ENCODE measurements around the gene TXNDC11. TPM values are rescaled to one million over a fixed set of nuclear protein-coding genes. Genes with fewer than 3 reads are reported as not detected.

The TXNDC11 gene
- total and polyA plus RNA-seq, 4 donors = 18.1 to 34.3 (median 31.2) TPM

GRCh38 chr16:11711662-11712061 lies 31.0 kb downstream of the TXNDC11 start:
- 93% methylated on average over 2 of the region's 4 CpGs for WGBS (ENCODE audit: insufficient coverage)
- Histone ChIP-seq H3K4me3 (ENCODE audit: low read depth, low read length) (no peak overlapping the region), H3K4me1 (ENCODE audit: control insufficient read depth, insufficient read depth, low read length) (peaks cover 2% of the 10 kb centered on the region), H3K27ac (ENCODE audit: low read depth, low read length) (no peak overlapping the region), H3K9me3 (ENCODE audit: control insufficient read depth, insufficient read depth, low read length) (no peaks in the 10 kb centered on the region), H3K27me3 (ENCODE audit: control insufficient read depth, insufficient read depth, low read length) (no peaks in the 10 kb centered on the region), H3K36me3 (ENCODE audit: control insufficient read depth, insufficient read depth, low read length) (peaks cover 10% of the 10 kb centered on the region)
- DNase-seq (ENCODE audit: low read depth in 4 of 6, low spot score in 6 of 6) = no peak

DNA sequence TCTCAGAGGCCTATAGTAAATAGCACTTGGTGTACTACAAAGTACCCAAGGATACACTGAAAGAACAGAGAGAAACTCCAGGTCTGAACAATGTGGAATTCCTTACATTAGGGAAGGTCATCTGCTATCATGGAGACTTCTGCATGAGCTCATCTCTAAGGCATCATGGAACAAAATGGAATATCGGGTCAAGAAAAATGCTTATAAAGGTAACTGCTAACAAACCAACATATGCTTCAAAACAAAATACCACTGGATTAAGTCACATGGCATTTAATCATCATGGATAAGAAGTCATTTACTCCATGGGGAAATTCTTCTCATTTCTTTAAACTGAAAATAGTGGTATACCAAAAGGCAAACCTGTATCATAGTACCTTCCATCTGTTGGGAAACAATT lies 34.2 kb downstream of the TXNDC11 start:
- DNase-seq (ENCODE audit: low read depth in 4 of 6, low spot score in 6 of 6) = no peak
- H3K4me1 ChIP-seq (ENCODE audit: control insufficient read depth, insufficient read depth, low read length) = peaks cover 5% of the 10 kb centered on the region
- whole genome bisulfite sequencing (ENCODE audit: insufficient coverage) = no CpG with 5 or more reads among the region's 1 CpG
- H3K27ac ChIP-seq (ENCODE audit: low read depth, low read length) = no peak overlapping the region
- H3K9me3 ChIP-seq (ENCODE audit: control insufficient read depth, insufficient read depth, low read length) = no peaks in the 10 kb centered on the region
- H3K27me3 ChIP-seq (ENCODE audit: control insufficient read depth, insufficient read depth, low read length) = no peaks in the 10 kb centered on the region
- H3K4me3 ChIP-seq (ENCODE audit: low read depth, low read length) = no peak overlapping the region
- H3K36me3 ChIP-seq (ENCODE audit: control insufficient read depth, insufficient read depth, low read length) = peaks cover 5% of the 10 kb centered on the region

- DNase-seq (ENCODE audit: low read depth in 4 of 6, low spot score in 6 of 6) = no peak
- Histone ChIP-seq H3K9me3 (ENCODE audit: control insufficient read depth, insufficient read depth, low read length) (no peaks in the 10 kb centered on the region), H3K27ac (ENCODE audit: low read depth, low read length) (no peak overlapping the region), H3K27me3 (ENCODE audit: control insufficient read depth, insufficient read depth, low read length) (no peaks in the 10 kb centered on the region), H3K4me1 (ENCODE audit: control insufficient read depth, insufficient read depth, low read length) (peaks cover 5% of the 10 kb centered on the region), H3K36me3 (ENCODE audit: control insufficient read depth, insufficient read depth, low read length) (peaks cover 2% of the 10 kb centered on the region), H3K4me3 (ENCODE audit: low read depth, low read length) (no peak overlapping the region)
- WGBS (ENCODE audit: insufficient coverage) = 97% methylated on average over 3 of the region's 4 CpGs
These were observed 34.9 kb downstream of the TXNDC11 start for GRCh38 chr16:11707679-11708197.

- H3K27ac ChIP-seq (ENCODE audit: low read depth, low read length) = peak overlapping the region; percentile 9
- peaks cover 5% of the 10 kb centered on the region for H3K4me1 ChIP-seq (ENCODE audit: control insufficient read depth, insufficient read depth, low read length)
- no peaks in the 10 kb centered on the region for H3K9me3 ChIP-seq (ENCODE audit: control insufficient read depth, insufficient read depth, low read length)
- H3K36me3 ChIP-seq (ENCODE audit: control insufficient read depth, insufficient read depth, low read length) = peaks cover 2% of the 10 kb centered on the region
- peak in 1 of 6 donors; percentile 49 for DNase-seq (ENCODE audit: low read depth in 4 of 6, low spot score in 6 of 6)
- no peaks in the 10 kb centered on the region for H3K27me3 ChIP-seq (ENCODE audit: control insufficient read depth, insufficient read depth, low read length)
- WGBS (ENCODE audit: insufficient coverage) = 79% methylated on average over 2 of the region's 5 CpGs
- no peak overlapping the region for H3K4me3 ChIP-seq (ENCODE audit: low read depth, low read length)
These were observed 36.4 kb downstream of the TXNDC11 start for GRCh38 chr16:11706180-11706742.

- no CpG with 5 or more reads among the region's 6 CpGs for WGBS (ENCODE audit: insufficient coverage)
- peaks cover 2% of the 10 kb centered on the region for H3K36me3 ChIP-seq (ENCODE audit: control insufficient read depth, insufficient read depth, low read length)
These were observed 37.2 kb downstream of the TXNDC11 start for GRCh38 chr16:11705311-11706025.

GRCh38 chr16:11700264-11701029 lies 42.2 kb downstream of the TXNDC11 start:
- 89% methylated on average over 4 of the region's 9 CpGs for WGBS (ENCODE audit: insufficient coverage)
- no peak for DNase-seq (ENCODE audit: low read depth in 4 of 6, low spot score in 6 of 6)
- H3K36me3 ChIP-seq (ENCODE audit: control insufficient read depth, insufficient read depth, low read length) = peaks cover 37% of the 10 kb centered on the region
- H3K9me3 ChIP-seq (ENCODE audit: control insufficient read depth, insufficient read depth, low read length) = no peaks in the 10 kb centered on the region
- H3K27me3 ChIP-seq (ENCODE audit: control insufficient read depth, insufficient read depth, low read length) = no peaks in the 10 kb centered on the region
- no peak overlapping the region for H3K27ac ChIP-seq (ENCODE audit: low read depth, low read length)
- H3K4me3 ChIP-seq (ENCODE audit: low read depth, low read length) = no peak overlapping the region
- H3K4me1 ChIP-seq (ENCODE audit: control insufficient read depth, insufficient read depth, low read length) = no peaks in the 10 kb centered on the region

More at GRCh38 chr16:11705311-11706025, 37.2 kb downstream of the TXNDC11 start:
- no peak overlapping the region for H3K4me3 ChIP-seq (ENCODE audit: low read depth, low read length)
- no peaks in the 10 kb centered on the region for H3K27me3 ChIP-seq (ENCODE audit: control insufficient read depth, insufficient read depth, low read length)
- peak in 3 of 6 donors; percentile 40 to 78 (median 43) for DNase-seq (ENCODE audit: low read depth in 4 of 6, low spot score in 6 of 6)
- H3K9me3 ChIP-seq (ENCODE audit: control insufficient read depth, insufficient read depth, low read length) = no peaks in the 10 kb centered on the region
- peaks cover 5% of the 10 kb centered on the region for H3K4me1 ChIP-seq (ENCODE audit: control insufficient read depth, insufficient read depth, low read length)
- H3K27ac ChIP-seq (ENCODE audit: low read depth, low read length) = no peak overlapping the region

GRCh38 chr16:11699234-11699894 lies 43.3 kb downstream of the TXNDC11 start:
- 91% methylated on average over 6 of the region's 10 CpGs for WGBS (ENCODE audit: insufficient coverage)
- H3K9me3 ChIP-seq (ENCODE audit: control insufficient read depth, insufficient read depth, low read length) = no peaks in the 10 kb centered on the region
- no peak for DNase-seq (ENCODE audit: low read depth in 4 of 6, low spot score in 6 of 6)
- no peak overlapping the region for H3K27ac ChIP-seq (ENCODE audit: low read depth, low read length)
- H3K4me1 ChIP-seq (ENCODE audit: control insufficient read depth, insufficient read depth, low read length) = no peaks in the 10 kb centered on the region
- H3K36me3 ChIP-seq (ENCODE audit: control insufficient read depth, insufficient read depth, low read length) = peaks cover 40% of the 10 kb centered on the region
- no peaks in the 10 kb centered on the region for H3K27me3 ChIP-seq (ENCODE audit: control insufficient read depth, insufficient read depth, low read length)
- H3K4me3 ChIP-seq (ENCODE audit: low read depth, low read length) = no peak overlapping the region

GRCh38 chr16:11698271-11698689 lies 44.4 kb downstream of the TXNDC11 start:
- H3K27me3 ChIP-seq (ENCODE audit: control insufficient read depth, insufficient read depth, low read length) = no peaks in the 10 kb centered on the region
- no peak for DNase-seq (ENCODE audit: low read depth in 4 of 6, low spot score in 6 of 6)
- no peak overlapping the region for H3K4me3 ChIP-seq (ENCODE audit: low read depth, low read length)
- peaks cover 40% of the 10 kb centered on the region for H3K36me3 ChIP-seq (ENCODE audit: control insufficient read depth, insufficient read depth, low read length)
- WGBS (ENCODE audit: insufficient coverage) = 83% methylated on average over 3 of the region's 7 CpGs
- H3K4me1 ChIP-seq (ENCODE audit: control insufficient read depth, insufficient read depth, low read length) = no peaks in the 10 kb centered on the region
- no peak overlapping the region for H3K27ac ChIP-seq (ENCODE audit: low read depth, low read length)
- no peaks in the 10 kb centered on the region for H3K9me3 ChIP-seq (ENCODE audit: control insufficient read depth, insufficient read depth, low read length)

DNA sequence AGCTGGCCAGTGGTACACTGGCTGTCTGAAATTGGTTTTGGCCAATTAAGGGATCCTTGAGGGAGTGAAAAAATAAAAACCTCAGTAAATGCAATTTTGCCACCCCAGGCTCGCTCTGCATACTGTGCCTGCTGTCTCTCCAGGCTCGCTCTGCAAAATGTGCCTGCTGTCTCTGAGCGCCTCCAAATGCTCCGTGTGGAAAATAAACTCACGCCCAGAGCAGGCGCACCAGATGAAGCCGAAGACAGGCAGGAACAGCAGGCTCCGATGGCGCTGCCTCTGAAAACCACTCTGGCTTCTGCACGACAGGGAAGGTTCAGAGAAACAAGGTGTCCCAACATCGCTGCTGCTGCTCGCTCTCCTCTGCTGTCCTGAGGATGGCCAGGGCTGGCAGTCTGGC lies 45.3 kb downstream of the TXNDC11 start:
- no peak overlapping the region for H3K27ac ChIP-seq (ENCODE audit: low read depth, low read length)
- WGBS (ENCODE audit: insufficient coverage) = 90% methylated on average over 12 of the region's 12 CpGs
- no peak overlapping the region for H3K4me3 ChIP-seq (ENCODE audit: low read depth, low read length)
- peak in 1 of 6 donors; percentile 82 for DNase-seq (ENCODE audit: low read depth in 4 of 6, low spot score in 6 of 6)
- H3K4me1 ChIP-seq (ENCODE audit: control insufficient read depth, insufficient read depth, low read length) = no peaks in the 10 kb centered on the region
- H3K36me3 ChIP-seq (ENCODE audit: control insufficient read depth, insufficient read depth, low read length) = peaks cover 42% of the 10 kb centered on the region
- no peaks in the 10 kb centered on the region for H3K9me3 ChIP-seq (ENCODE audit: control insufficient read depth, insufficient read depth, low read length)
- no peaks in the 10 kb centered on the region for H3K27me3 ChIP-seq (ENCODE audit: control insufficient read depth, insufficient read depth, low read length)

Measured in spinal cord (tissue), 10 donors.